WI38 (cell line): ENCODE measurements around the gene IFT122.

Experiments
- H3K4me3 ChIP-seq: 2 replicates; pipeline ENCODE4 v1.5.1; 2011; ENCODE audit warnings: low read depth, mild to moderate bottlenecking, control low read depth, low read length
- CTCF ChIP-seq: IDR thresholded peaks from 2 replicates; pipeline ENCODE4 v1.5.1; 2012; ENCODE audit warnings: low read depth, mild to moderate bottlenecking, control low read depth, low read length

The IFT122 gene

GRCh38 chr3:129517516-129517915 is 77.5 kb downstream of the IFT122 start:
- no peak for TF ChIP-seq CTCF
- no peak overlapping the region for H3K4me3 ChIP-seq

DNA sequence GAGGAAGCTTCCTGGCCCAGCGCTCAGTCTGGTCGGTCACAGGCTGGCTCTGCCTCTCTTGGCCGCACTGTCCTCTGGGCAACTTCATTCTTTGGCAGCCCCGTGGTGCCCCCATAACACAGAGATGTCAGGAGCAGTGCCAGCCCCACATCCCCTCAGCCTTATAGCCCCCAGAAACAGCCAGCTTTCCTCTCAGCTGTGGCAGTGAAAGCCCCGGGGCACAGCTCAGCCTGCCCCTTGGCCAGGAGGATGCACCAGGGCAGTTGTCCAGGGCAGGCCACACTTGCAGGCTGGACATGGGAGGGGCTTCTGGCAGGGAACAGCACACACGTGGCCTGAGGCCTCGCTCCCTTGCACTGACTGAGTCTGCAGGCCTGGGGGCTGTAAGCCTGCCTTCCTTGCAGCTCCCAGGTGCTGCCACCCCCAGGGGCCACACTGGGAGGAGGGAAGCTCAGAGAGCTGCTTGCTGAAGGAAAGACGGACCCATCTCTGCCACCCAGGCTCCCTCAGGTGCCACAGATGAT is 78.1 kb downstream of the IFT122 start:
- TF ChIP-seq CTCF = no peak
- no peak overlapping the region for H3K4me3 ChIP-seq

DNA sequence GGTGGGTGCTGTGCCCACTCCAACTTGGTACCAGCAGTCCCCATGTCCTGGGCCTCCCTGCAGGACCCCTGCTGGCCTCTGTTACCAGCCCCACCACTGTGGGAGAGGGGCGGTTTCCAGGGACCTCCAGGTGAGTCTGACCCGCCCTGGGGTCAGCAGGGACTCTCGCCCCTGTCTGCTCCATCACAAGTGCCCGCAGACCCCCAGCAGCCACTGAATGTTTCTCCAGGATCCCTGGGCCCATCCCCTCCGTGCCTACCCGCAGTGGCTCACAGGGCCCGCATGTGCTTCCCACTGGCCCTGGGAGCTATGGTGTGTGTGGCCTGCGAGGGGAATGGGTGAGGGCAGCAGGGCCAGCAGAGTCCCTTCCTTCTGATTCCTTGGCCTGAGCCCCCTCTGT is 78.6 kb downstream of the IFT122 start:
- H3K4me3 ChIP-seq = no peak overlapping the region
- no peak for TF ChIP-seq CTCF

DNA sequence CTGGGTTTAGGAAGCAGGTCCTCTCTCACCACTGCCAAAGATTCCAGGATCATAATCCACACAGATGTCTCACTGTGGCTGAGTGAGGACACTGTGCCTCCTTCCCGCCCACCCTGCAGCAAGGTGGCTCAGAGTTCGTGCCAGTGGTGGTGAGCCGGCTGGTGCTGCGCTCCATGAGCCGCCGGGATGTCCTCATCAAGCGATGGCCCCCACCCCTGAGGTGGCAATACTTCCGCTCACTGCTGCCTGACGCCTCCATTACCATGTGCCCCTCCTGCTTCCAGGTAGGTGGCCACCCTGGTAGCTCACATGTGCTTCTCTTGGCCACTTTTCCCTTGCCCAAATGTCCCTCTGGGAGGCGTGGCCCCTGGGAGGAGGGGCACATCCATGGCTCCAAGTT is 79.4 kb downstream of the IFT122 start:
- no peak for TF ChIP-seq CTCF
- no peak overlapping the region for H3K4me3 ChIP-seq

- TF ChIP-seq CTCF = no peak
- H3K4me3 ChIP-seq = no peak overlapping the region
Measured at GRCh38 chr3:129519896-129520715, 80.1 kb downstream of the IFT122 start.

DNA sequence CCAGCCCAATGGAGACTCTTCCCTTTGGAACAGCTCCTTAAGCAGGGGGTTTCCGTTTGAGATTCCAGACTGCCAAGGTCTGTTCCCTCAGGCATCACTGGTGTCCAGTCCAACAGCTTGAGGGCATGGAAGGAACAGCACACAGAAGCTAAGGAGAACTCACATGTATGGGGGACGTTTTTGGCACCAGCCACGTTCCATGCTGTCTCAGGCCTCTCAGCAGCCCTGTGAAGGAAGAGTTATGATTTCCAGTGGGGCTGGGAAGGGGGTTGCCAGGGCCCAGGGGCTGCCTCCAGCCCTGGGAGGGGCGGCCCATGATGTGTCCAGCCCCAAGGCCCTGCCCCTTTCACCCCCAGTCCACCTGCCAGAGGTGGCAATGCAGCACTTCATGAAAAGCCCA is 80.9 kb downstream of the IFT122 start:
- no peak overlapping the region for H3K4me3 ChIP-seq
- no peak for TF ChIP-seq CTCF

GRCh38 chr3:129521611-129522010 is 81.6 kb downstream of the IFT122 start:
- no peak for TF ChIP-seq CTCF

More at GRCh38 chr3:129521611-129522010, 81.6 kb downstream of the IFT122 start:
- no peak overlapping the region for H3K4me3 ChIP-seq
